ENCODE data around the gene LRRC56.
A peak's percentile ranks its signal among the peaks of the same experiment; 100 is the strongest.

DNA sequence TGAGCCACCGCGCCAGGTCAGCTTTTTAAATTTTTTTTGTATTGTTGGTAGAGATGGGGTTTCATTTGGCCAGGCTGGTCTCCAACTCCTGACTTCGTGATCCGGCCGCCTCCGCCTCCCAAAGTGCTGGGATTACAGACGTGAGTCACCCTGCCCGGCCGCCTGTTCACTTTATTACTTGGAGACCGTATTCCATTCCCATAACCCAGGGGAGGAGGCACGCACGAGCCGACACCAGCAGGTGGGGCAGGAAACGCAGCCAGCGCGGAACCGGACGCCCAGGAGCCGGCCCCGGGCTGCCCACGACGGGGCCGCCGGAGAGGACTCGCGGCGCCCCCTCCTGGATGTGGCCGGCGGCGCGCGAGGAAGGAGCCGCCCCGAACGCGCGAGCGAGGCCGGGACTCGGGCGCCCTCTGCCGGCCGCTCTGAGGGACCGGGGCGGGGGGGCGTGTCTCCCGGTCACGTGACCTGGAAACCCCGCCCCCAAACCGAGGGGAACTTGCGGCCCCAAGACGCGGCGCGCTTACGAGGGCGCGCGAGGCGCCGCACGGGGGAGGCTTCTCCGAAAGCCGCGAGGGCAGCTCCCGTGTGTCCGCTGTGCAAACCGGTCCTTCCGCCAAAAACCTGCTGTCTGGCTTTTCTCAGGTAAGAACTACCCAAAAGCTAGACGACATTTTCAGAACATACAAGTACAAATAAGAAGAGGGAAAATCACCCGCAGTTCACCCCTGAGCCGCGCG, 18.7 kb upstream of the LRRC56 start:
- TF ChIP-seq, protein P1, sequence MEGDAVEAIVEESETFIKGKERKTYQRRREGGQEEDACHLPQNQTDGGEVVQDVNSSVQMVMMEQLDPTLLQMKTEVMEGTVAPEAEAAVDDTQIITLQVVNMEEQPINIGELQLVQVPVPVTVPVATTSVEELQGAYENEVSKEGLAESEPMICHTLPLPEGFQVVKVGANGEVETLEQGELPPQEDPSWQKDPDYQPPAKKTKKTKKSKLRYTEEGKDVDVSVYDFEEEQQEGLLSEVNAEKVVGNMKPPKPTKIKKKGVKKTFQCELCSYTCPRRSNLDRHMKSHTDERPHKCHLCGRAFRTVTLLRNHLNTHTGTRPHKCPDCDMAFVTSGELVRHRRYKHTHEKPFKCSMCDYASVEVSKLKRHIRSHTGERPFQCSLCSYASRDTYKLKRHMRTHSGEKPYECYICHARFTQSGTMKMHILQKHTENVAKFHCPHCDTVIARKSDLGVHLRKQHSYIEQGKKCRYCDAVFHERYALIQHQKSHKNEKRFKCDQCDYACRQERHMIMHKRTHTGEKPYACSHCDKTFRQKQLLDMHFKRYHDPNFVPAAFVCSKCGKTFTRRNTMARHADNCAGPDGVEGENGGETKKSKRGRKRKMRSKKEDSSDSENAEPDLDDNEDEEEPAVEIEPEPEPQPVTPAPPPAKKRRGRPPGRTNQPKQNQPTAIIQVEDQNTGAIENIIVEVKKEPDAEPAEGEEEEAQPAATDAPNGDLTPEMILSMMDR (IDR thresholded peaks at IDR 0.05), result peak in 11 of 12 donors; percentile 96 to 100 (median 100)
- TF ChIP-seq POLR2A (IDR thresholded peaks at IDR 0.05), result peak in 1 of 2 donors; percentile 61

Data from heart left ventricle (tissue), 13 donors.